Caco-2 (cell line): ENCODE measurements around the gene FAM200B. TPM values are rescaled to one million over a fixed set of nuclear protein-coding genes. Genes with fewer than 3 reads are reported as not detected.

Source experiments
- BruUV-seq: library from RNA; stranded (reverse); fragments of 400-500 nt; replicated peaks from 2 replicates; lab custom pipeline; 2021; lab: Mats Ljungman, UMichigan
- CTCF ChIA-PET: fragments of 300-600 bp; sonication (Branson Sonifier 250); formaldehyde crosslinking; loops from one replicate; lab custom pipeline; 2022; ENCODE audit warnings: antibody characterized with exemption; lab: Charles Lee
- POLR2A ChIA-PET: fragments of 300-600 bp; sonication (Branson Sonifier 250); formaldehyde crosslinking; loops from one replicate; lab custom pipeline; 2022; ENCODE audit warnings: antibody characterized with exemption; lab: Charles Lee
- DNase-seq, 2 experiments: peaks; one replicate each; pipeline versions ENCODE4 v3.0.0 to v3.0.0-alpha.2; 2020 to 2022
- H3K27me3 ChIP-seq: replicated peaks from 2 replicates; pipeline ENCODE4 v1.6.0; 2011; ENCODE audit warnings: low read length; ENCODE audit not compliant: control insufficient read depth, insufficient read depth
- H3K36me3 ChIP-seq: 2 replicates; pipeline ENCODE4 v1.5.1; 2011; ENCODE audit warnings: low read length; ENCODE audit not compliant: control insufficient read depth, insufficient read depth
- H3K4me1 ChIP-seq: fragments of 250-450 bp; sonication (Bioruptor Pico); 2 replicates; pipeline ENCODE4 v1.5.1; 2020; ENCODE audit warnings: mild to moderate bottlenecking
- H3K4me3 ChIP-seq: 2 replicates; pipeline ENCODE4 v1.5.1; 2011; ENCODE audit warnings: low read depth, mild to moderate bottlenecking, control low read depth, low read length
- H3K9me3 ChIP-seq: fragments of 250-450 bp; sonication (Bioruptor Pico); 2 replicates; pipeline ENCODE4 v1.5.1; 2020; ENCODE audit warnings: mild to moderate bottlenecking, moderate library complexity
- H3K27ac Mint-ChIP-seq: one replicate; pipeline ENCODE4 v1.8.0; 2022; ENCODE audit warnings: mixed read lengths; ENCODE audit not compliant: unreplicated experiment
- H3K27me3 Mint-ChIP-seq: one replicate; pipeline ENCODE4 v1.8.0; 2022; ENCODE audit warnings: mixed read lengths; ENCODE audit not compliant: insufficient read depth, unreplicated experiment
- H3K36me3 Mint-ChIP-seq: one replicate; pipeline ENCODE4 v1.8.0; 2022; ENCODE audit warnings: mild to moderate bottlenecking, mixed read lengths; ENCODE audit not compliant: insufficient read depth, unreplicated experiment
- H3K4me1 Mint-ChIP-seq: one replicate; pipeline ENCODE4 v1.8.0; 2022; ENCODE audit warnings: low read depth, mixed read lengths; ENCODE audit not compliant: unreplicated experiment
- H3K4me3 Mint-ChIP-seq: one replicate; pipeline ENCODE4 v1.8.0; 2022; ENCODE audit warnings: mild to moderate bottlenecking, moderate library complexity, mixed read lengths; ENCODE audit not compliant: unreplicated experiment
- H3K9me3 Mint-ChIP-seq: one replicate; pipeline ENCODE4 v1.8.0; 2022; ENCODE audit warnings: mixed read lengths; ENCODE audit not compliant: unreplicated experiment
- CTCF ChIP-seq, 2 experiments: fragments of 200-600 bp in 1 of 2; IDR thresholded peaks; 1 replicate in 1 of 2; 2 replicates in 1 of 2; pipeline versions ENCODE4 v1.5.1 to v1.8.0; 2011 to 2022; ENCODE audit warnings: antibody characterized with exemption in 1 of 2, control low read depth in 1 of 2, inconsistent platforms in 1 of 2, low read depth in 1 of 2, low read length in 1 of 2, mild to moderate bottlenecking in 1 of 2, moderate library complexity in 1 of 2; ENCODE audit not compliant: insufficient read depth in 1 of 2, severe bottlenecking in 1 of 2, unreplicated experiment in 1 of 2
- intact Hi-C: fragments of 100-400 bp; cut with micrococcal nuclease; formaldehyde crosslinking; loops from one replicate; pipeline ENCODE4 v1.10.0; 2022; ENCODE audit not compliant: unreplicated experiment
- total RNA-seq: library from RNA; stranded (reverse); gene quantifications from 2 replicates; pipeline ENCODE4 v1.2.3, GENCODE V29; 2022

The FAM200B gene
- total RNA-seq, 1 experiment from 2014 or later = 15.5 TPM

- Mint-ChIP-seq H3K27me3 (no peaks in the 10 kb centered on the region), H3K4me1 (peaks cover 13% of the 10 kb centered on the region), H3K27ac (no peak overlapping the region), H3K4me3 (no peak overlapping the region), H3K36me3 (peaks cover 4% of the 10 kb centered on the region), H3K9me3 (no peaks in the 10 kb centered on the region)
- no peaks in the 10 kb centered on the region for H3K36me3 ChIP-seq
- no peak for TF ChIP-seq CTCF (IDR thresholded peaks at IDR 0.05; ENCODE audit: insufficient read depth in 1 of 2, low read depth in 1 of 2, low read length in 1 of 2, severe bottlenecking in 1 of 2, unreplicated experiment in 1 of 2)
- intact Hi-C loops = no loop called here
- H3K4me1 ChIP-seq = peaks cover 20% of the 10 kb centered on the region
- CTCF ChIA-PET = no interaction called here
- H3K9me3 ChIP-seq = no peaks in the 10 kb centered on the region
- no peaks in the 10 kb centered on the region for H3K27me3 ChIP-seq
- H3K4me3 ChIP-seq = no peak overlapping the region
- POLR2A ChIA-PET = no interaction called here
- no peak for DNase-seq
- BruUV-seq = no TSS peak
Observed at GRCh38 chr4:15674046-15674445, 7.6 kb upstream of the FAM200B start.

GRCh38 chr4:15674926-15675325 lies 6.7 kb upstream of the FAM200B start:
- no TSS peak for BruUV-seq
- Mint-ChIP-seq H3K27me3 (no peaks in the 10 kb centered on the region), H3K4me1 (peaks cover 18% of the 10 kb centered on the region), H3K27ac (no peak overlapping the region), H3K9me3 (no peaks in the 10 kb centered on the region), H3K4me3 (no peak overlapping the region), H3K36me3 (peaks cover 4% of the 10 kb centered on the region)
- no peak for TF ChIP-seq CTCF (IDR thresholded peaks at IDR 0.05; ENCODE audit: insufficient read depth in 1 of 2, low read depth in 1 of 2, low read length in 1 of 2, severe bottlenecking in 1 of 2, unreplicated experiment in 1 of 2)
- H3K9me3 ChIP-seq = no peaks in the 10 kb centered on the region
- ChIA-PET CTCF (interaction anchor here (1.0 kb wide), 1 partner anchor 195 kb away, joined by 3 read pairs; no protein-coding TSS in a partner anchor), POLR2A (no interaction called here)
- no peaks in the 10 kb centered on the region for H3K36me3 ChIP-seq
- H3K27me3 ChIP-seq = no peaks in the 10 kb centered on the region
- H3K4me1 ChIP-seq = peaks cover 20% of the 10 kb centered on the region
- intact Hi-C loops = no loop called here
- DNase-seq = no peak
- H3K4me3 ChIP-seq = no peak overlapping the region

GRCh38 chr4:15675356-15675755 lies 6.3 kb upstream of the FAM200B start:
- peaks cover 4% of the 10 kb centered on the region for H3K36me3 Mint-ChIP-seq
- Histone ChIP-seq H3K4me1 (peaks cover 20% of the 10 kb centered on the region), H3K4me3 (no peak overlapping the region), H3K27me3 (no peaks in the 10 kb centered on the region), H3K36me3 (no peaks in the 10 kb centered on the region), H3K9me3 (no peaks in the 10 kb centered on the region)
- DNase-seq = no peak
- H3K4me1 Mint-ChIP-seq = peaks cover 21% of the 10 kb centered on the region
- CTCF ChIA-PET = interaction anchor here (0.7 to 1.0 kb wide), 4 partner anchors 51 to 394 kb away, joined by 3 to 5 read pairs (median 5); no protein-coding TSS in a partner anchor
- intact Hi-C loops = no loop called here
- POLR2A ChIA-PET = no interaction called here
- H3K27ac Mint-ChIP-seq = no peak overlapping the region
- no TSS peak for BruUV-seq
- no peak overlapping the region for H3K4me3 Mint-ChIP-seq
- no peak for TF ChIP-seq CTCF (IDR thresholded peaks at IDR 0.05; ENCODE audit: insufficient read depth in 1 of 2, low read depth in 1 of 2, low read length in 1 of 2, severe bottlenecking in 1 of 2, unreplicated experiment in 1 of 2)
- H3K9me3 Mint-ChIP-seq = no peaks in the 10 kb centered on the region
- no peaks in the 10 kb centered on the region for H3K27me3 Mint-ChIP-seq
